SJCRH30 (cell line): ENCODE measurements around the gene TMPRSS13. TPM values are rescaled to one million over a fixed set of nuclear protein-coding genes. Genes with fewer than 3 reads are reported as not detected.
"Not testable (repeated sequence)": the region's sequence is repeated elsewhere in the genome, so short reads cannot be mapped to it uniquely, and the experiment has no call there.

Source experiments
- DNase-seq, 2 experiments: peaks; one replicate each; pipeline ENCODE4 v3.0.0-alpha.2; 2015 to 2020
- H3K27ac ChIP-seq: fragments of 250-450 bp; sonication (Bioruptor Pico); 2 replicates; pipeline ENCODE4 v1.5.1; 2020; ENCODE audit warnings: mild to moderate bottlenecking, moderate library complexity
- H3K27me3 ChIP-seq: fragments of 250-450 bp; sonication (Bioruptor Pico); 2 replicates; pipeline ENCODE4 v1.5.1; 2020; ENCODE audit warnings: mild to moderate bottlenecking, moderate library complexity
- H3K36me3 ChIP-seq: fragments of 250-450 bp; sonication (Bioruptor Pico); 2 replicates; pipeline ENCODE4 v1.5.1; 2020; ENCODE audit warnings: mild to moderate bottlenecking, moderate library complexity
- H3K4me1 ChIP-seq: fragments of 250-450 bp; sonication (Bioruptor Pico); 2 replicates; pipeline ENCODE4 v1.5.1; 2020; ENCODE audit warnings: mild to moderate bottlenecking, moderate library complexity
- H3K4me3 ChIP-seq: fragments of 250-450 bp; sonication (Bioruptor Pico); 2 replicates; pipeline ENCODE4 v1.5.1; 2020; ENCODE audit warnings: mild to moderate bottlenecking, moderate library complexity
- H3K9me3 ChIP-seq: fragments of 250-450 bp; sonication (Bioruptor Pico); replicated peaks from 2 replicates; pipeline ENCODE4 v1.5.1; 2020; ENCODE audit warnings: mild to moderate bottlenecking, moderate library complexity
- total RNA-seq: library from RNA; depleted of rRNA; stranded (reverse); fragments of >200 nt; shearing (Covaris generic); gene quantifications from 2 replicates; pipeline ENCODE4 v1.2.3, GENCODE V29; 2014

The TMPRSS13 gene
- total RNA-seq, 1 experiment from 2014 or later: not detected

DNA sequence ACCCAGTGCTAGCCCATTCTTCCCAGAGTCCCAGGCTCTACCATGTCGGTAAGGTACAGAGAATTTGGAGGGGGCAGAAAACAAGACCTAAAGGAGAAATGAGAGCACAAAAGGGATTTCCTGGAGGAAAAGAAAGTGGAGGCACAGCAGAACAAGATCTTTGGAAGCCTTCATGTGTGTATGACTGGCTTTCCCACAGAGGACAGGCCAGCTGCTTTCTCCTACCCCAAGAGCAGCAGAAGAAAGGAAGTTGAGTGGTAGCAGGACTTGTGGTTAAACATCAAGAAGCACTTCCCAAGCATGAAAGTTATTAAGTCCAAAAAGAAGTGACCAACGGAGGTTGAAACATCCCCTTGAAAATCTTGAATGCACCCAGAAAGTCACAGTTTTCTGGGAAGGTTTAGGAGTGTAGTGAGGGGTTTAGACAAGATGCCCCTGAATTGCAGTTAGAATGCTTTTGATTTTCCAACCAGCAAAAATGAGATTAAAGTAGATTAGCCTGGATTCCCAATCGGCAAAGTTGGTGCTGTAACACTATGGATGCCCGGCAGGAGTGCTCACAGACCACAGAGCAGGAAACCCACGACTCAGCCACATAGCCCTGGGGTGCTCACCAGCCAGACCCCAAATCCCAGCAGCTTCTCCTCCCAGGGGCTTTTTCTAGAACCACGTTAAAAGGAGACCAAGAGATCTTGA lies 608 bp downstream of the TMPRSS13 start:
- H3K9me3 ChIP-seq: no peaks in the 10 kb centered on the region
- 0 out of 2 replicates have a peak, but pooled peaks cover 3% of the 10 kb centered on the region for H3K4me1 ChIP-seq
- no peaks in the 10 kb centered on the region for H3K27me3 ChIP-seq
- no peak for DNase-seq
- no peak overlapping the region for H3K27ac ChIP-seq
- no peaks in the 10 kb centered on the region for H3K36me3 ChIP-seq
- no peak overlapping the region for H3K4me3 ChIP-seq

DNA sequence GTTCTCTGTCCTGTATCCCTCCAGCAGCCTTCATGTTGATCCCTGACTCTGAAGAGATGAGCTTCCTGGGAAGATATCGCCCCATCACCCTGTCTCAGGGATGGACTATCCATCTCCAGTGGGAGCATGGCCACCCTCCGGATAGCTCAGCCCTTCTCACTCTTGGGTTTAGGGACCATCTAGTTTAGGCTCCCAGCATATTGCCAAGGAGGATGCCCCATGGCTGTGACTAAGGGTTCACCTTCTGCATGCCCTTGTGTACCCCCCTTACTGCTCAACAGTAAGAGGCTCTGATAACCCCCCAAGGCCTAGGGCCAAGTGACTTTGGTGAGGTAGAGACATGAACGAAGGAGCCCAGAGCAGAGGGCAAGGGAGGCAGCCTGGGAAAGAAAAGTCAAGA lies 1.3 kb downstream of the TMPRSS13 start:
- Histone ChIP-seq H3K4me3 (no peak overlapping the region), H3K27me3 (no peaks in the 10 kb centered on the region), H3K36me3 (no peaks in the 10 kb centered on the region), H3K4me1 (0 out of 2 replicates have a peak, but pooled peaks cover under 1% of the 10 kb centered on the region), H3K27ac (no peak overlapping the region), H3K9me3 (no peaks in the 10 kb centered on the region)
- no peak for DNase-seq

- H3K9me3 ChIP-seq, DNase-seq: not testable (repeated sequence)
These were observed 3.0 kb downstream of the TMPRSS13 start for GRCh38 chr11:117926166-117926565.

DNA sequence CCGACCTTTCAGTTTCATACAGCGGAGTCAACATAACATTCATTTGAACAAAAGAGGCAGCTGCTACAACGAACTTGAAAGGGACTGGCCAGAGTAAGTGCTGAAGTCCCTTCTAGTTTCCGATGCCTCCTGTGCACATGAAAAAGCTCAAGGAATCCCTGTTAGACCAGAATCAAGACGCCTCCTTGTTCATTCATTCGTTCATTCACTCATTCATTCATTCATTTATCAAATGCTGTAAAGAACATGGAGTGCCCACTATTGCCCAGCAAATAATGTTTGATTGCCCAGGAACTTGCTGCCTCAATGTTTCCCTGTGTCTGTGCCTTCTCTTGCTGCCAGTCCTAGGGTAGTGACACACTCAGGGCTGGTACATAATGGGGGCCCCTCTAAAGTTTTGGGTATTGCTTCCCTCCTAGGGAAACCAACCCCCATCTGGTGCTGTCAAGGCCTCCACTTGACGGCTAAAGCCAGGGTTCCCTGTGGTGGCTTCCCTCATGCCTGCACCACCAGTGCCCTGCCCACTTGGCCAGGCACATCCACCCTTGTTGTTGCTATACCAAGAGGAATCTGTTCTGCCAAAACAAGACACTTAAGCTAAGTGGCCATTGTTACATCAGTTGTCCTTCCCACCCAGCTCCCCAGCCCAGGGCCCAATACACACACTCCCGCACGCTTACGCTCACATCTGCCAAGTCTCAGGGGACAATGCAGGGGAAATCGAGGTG lies 3.8 kb downstream of the TMPRSS13 start:
- no peak for DNase-seq
- Histone ChIP-seq H3K27me3 (no peaks in the 10 kb centered on the region), H3K4me3 (no peak overlapping the region), H3K27ac (no peak overlapping the region), H3K36me3 (no peaks in the 10 kb centered on the region), H3K9me3 (no peaks in the 10 kb centered on the region), H3K4me1 (no peaks in the 10 kb centered on the region)

More at GRCh38 chr11:117926166-117926565, 3.0 kb downstream of the TMPRSS13 start:
- not testable (repeated sequence) for H3K4me1 ChIP-seq, H3K27ac ChIP-seq, H3K27me3 ChIP-seq, H3K36me3 ChIP-seq, H3K4me3 ChIP-seq

GRCh38 chr11:117924631-117925170 lies 4.5 kb downstream of the TMPRSS13 start:
- H3K36me3 ChIP-seq: no peaks in the 10 kb centered on the region
- H3K9me3 ChIP-seq: no peaks in the 10 kb centered on the region
- H3K27me3 ChIP-seq: no peaks in the 10 kb centered on the region
- no peak overlapping the region for H3K4me3 ChIP-seq
- DNase-seq: no peak
- no peak overlapping the region for H3K27ac ChIP-seq
- no peaks in the 10 kb centered on the region for H3K4me1 ChIP-seq

DNA sequence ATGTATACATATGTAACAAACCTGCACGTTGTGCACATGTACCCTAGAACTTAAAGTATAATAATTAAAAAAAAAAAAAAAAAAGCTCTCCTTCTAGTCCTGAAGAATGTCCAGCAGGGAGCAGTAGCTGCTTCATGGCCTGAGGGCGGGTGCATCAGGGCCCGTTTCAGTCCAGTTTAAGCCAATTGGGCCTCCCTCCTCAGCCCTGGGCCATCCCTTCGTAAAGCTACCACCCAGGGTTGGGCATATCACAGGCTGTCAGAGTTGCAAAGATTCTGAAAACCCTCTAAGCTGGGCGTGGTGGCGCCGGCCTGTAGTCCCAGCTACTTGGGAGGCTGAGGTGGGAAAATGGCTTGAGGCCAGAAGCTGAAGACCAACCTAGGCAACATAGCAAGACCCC lies 5.4 kb downstream of the TMPRSS13 start:
- DNase-seq: no peak
- no peaks in the 10 kb centered on the region for H3K36me3 ChIP-seq
- H3K9me3 ChIP-seq: no peaks in the 10 kb centered on the region
- H3K27me3 ChIP-seq: no peaks in the 10 kb centered on the region
- no peak overlapping the region for H3K4me3 ChIP-seq
- H3K27ac ChIP-seq: no peak overlapping the region
- no peaks in the 10 kb centered on the region for H3K4me1 ChIP-seq

GRCh38 chr11:117923275-117923674 lies 5.9 kb downstream of the TMPRSS13 start:
- Histone ChIP-seq H3K4me1 (no peaks in the 10 kb centered on the region), H3K27me3 (no peaks in the 10 kb centered on the region), H3K36me3 (no peaks in the 10 kb centered on the region), H3K27ac (no peak overlapping the region), H3K4me3 (no peak overlapping the region), H3K9me3 (no peaks in the 10 kb centered on the region)
- no peak for DNase-seq

DNA sequence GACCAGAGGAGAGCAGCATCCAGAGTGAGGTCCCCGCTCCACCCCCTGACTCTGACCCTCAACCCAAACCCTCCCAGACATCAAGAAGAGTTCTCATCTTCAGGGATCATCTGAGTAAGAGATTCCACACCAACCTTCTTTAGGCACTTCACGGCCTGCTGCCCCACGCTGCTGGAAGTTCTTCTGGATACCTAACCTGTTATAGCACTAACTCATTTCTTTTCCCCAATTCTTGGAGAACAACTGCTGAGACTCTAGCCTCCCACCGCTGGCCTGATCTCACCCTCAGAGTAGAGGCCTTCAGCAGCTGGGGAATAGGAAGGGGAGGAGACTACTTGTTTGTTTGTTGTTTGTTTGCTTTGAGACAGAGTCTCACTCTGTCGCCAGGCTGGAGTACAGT lies 7.3 kb downstream of the TMPRSS13 start:
- Histone ChIP-seq H3K9me3 (no peaks in the 10 kb centered on the region), H3K27ac (no peak overlapping the region), H3K4me1 (no peaks in the 10 kb centered on the region), H3K36me3 (no peaks in the 10 kb centered on the region), H3K4me3 (no peak overlapping the region), H3K27me3 (no peaks in the 10 kb centered on the region)
- no peak for DNase-seq

DNA sequence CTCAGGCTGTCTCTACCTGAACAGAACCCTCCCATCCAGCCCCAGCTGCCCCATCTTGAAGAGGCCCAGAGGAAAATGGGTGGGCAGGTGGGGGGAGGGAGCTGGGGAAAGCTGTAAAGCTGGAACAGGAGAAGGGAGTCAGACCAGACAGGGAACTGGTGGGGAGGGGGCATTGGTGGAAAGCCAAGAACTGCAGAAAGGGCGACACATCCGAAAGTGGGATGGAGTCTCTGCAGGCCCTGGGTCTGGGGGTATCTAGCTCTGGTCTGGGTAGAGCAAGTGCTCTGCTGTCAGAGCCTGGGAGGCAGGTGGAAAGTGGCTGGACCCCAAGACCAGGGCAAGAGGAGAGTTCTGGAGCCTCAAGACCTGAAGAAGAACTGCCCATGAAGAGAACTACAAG lies 7.7 kb downstream of the TMPRSS13 start:
- Histone ChIP-seq H3K9me3 (no peaks in the 10 kb centered on the region), H3K27ac (no peak overlapping the region), H3K4me3 (no peak overlapping the region), H3K4me1 (no peaks in the 10 kb centered on the region), H3K27me3 (no peaks in the 10 kb centered on the region), H3K36me3 (no peaks in the 10 kb centered on the region)
- no peak for DNase-seq

GRCh38 chr11:117919781-117920221 lies 9.4 kb downstream of the TMPRSS13 start:
- H3K27me3 ChIP-seq: no peaks in the 10 kb centered on the region
- DNase-seq: no peak

GRCh38 chr11:117919341-117919740 lies 9.9 kb downstream of the TMPRSS13 start:
- Histone ChIP-seq H3K9me3 (no peaks in the 10 kb centered on the region), H3K4me3 (no peak overlapping the region), H3K4me1 (no peaks in the 10 kb centered on the region), H3K27me3 (no peaks in the 10 kb centered on the region), H3K36me3 (no peaks in the 10 kb centered on the region), H3K27ac (no peak overlapping the region)
- no peak for DNase-seq

More at GRCh38 chr11:117919781-117920221, 9.4 kb downstream of the TMPRSS13 start:
- H3K9me3 ChIP-seq: no peaks in the 10 kb centered on the region
- H3K36me3 ChIP-seq: no peaks in the 10 kb centered on the region
- no peak overlapping the region for H3K27ac ChIP-seq
- no peaks in the 10 kb centered on the region for H3K4me1 ChIP-seq
- H3K4me3 ChIP-seq: no peak overlapping the region

DNA sequence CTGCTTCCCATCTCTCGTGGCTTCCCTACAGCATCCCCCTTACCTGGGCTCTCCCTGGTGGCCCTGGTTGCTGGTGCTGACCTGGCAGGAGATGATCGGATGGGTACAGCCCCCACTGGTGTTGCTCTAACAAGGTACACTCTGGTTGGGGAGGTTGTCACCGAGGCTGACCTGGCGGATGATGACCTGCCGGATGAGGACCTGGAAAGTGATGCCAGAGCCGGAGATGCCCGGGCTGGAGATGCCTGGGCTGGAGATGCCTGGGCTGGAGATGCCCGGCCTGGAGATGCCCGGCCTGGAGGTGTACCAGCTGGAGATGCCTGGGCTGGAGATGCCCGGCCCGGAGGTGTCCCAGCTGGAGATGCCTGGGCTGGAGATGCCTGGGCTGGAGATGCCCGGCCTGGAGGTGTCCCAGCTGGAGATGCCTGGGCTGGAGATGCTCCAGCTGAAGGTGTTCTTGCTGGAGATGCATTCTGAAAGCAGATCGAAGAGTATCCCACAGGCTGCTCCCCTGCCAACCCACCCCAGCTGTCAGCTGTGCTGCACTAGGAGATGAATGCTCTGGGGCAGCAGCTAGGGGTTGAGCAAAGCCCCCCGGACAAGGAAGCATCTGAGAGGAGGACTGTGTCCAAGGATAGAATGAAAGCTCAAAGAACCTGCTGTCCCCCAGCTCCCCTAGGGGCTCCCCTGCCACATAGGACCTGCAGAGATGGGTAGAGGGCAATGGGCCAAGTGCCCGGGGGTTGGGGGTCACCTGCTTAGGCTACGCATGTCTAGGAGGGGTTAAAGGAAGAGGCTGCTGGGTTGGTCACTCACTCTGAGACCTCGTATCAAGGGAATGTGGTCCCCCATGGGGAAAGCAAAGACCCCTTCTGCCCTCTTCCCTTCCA lies 10.6 kb downstream of the TMPRSS13 start:
- no peaks in the 10 kb centered on the region for H3K36me3 ChIP-seq
- no peak overlapping the region for H3K27ac ChIP-seq
- no peaks in the 10 kb centered on the region for H3K27me3 ChIP-seq
- H3K9me3 ChIP-seq: no peaks in the 10 kb centered on the region
- no peak overlapping the region for H3K4me3 ChIP-seq
- DNase-seq: no peak
- no peaks in the 10 kb centered on the region for H3K4me1 ChIP-seq

DNA sequence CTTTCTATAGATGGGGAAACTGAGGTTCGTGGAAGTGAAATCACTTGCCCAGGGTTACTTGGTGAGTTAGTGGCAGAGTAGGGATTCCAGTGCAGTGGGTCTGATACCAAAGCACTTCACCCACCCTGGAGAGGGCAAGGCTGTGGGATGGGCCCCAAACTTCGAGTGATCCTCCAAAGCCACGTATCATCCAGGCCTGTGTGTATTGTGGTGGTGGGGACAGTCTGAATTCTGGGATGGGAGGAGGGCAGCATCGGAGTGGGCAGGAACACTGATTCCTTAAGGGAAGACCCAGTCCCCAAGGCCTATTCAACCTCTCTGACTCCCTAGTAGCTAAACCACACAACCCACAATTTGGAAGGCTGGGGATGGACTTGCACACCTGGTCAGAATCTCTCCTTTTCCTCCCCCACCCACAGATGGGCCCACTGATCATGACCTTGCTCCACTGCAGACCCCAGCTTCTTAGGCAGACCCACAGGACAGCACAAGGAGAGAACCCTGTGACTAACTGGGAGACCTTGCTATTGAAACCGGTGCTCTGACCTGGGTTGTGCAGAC lies 11.5 kb downstream of the TMPRSS13 start:
- no peaks in the 10 kb centered on the region for H3K36me3 ChIP-seq
- H3K27me3 ChIP-seq: no peaks in the 10 kb centered on the region
- DNase-seq: no peak
- H3K4me3 ChIP-seq: no peak overlapping the region
- H3K9me3 ChIP-seq: no peaks in the 10 kb centered on the region
- H3K4me1 ChIP-seq: no peaks in the 10 kb centered on the region
- no peak overlapping the region for H3K27ac ChIP-seq

- H3K27ac ChIP-seq: no peak overlapping the region
- no peak for DNase-seq
- H3K4me1 ChIP-seq: no peaks in the 10 kb centered on the region
- H3K36me3 ChIP-seq: no peaks in the 10 kb centered on the region
- no peaks in the 10 kb centered on the region for H3K9me3 ChIP-seq
- no peak overlapping the region for H3K4me3 ChIP-seq
- H3K27me3 ChIP-seq: no peaks in the 10 kb centered on the region
These were observed 12.2 kb downstream of the TMPRSS13 start for GRCh38 chr11:117916956-117917355.
